MM.1S (cell line): ENCODE data around the gene GPR107.

Experiments used
- DNase-seq: peaks from one replicate; pipeline ENCODE4 v3.0.0-alpha.2; 2015
- H2AFZ ChIP-seq: fragments of 300-600 bp; sonication (generic); 2 replicates; pipeline ENCODE4 v1.6.0; 2016; ENCODE audit warnings: antibody characterized with exemption, low read length
- H3F3A ChIP-seq: fragments of 300-600 bp; sonication (generic); 2 replicates; pipeline ENCODE4 v1.6.1; 2016; ENCODE audit warnings: mild to moderate bottlenecking, antibody characterized with exemption, low read length, moderate library complexity, mixed read lengths; ENCODE audit not compliant: insufficient read depth
- H3K27ac ChIP-seq: fragments of 300-600 bp; sonication (generic); 2 replicates; pipeline ENCODE4 v1.5.1; 2016; ENCODE audit warnings: mild to moderate bottlenecking, low read length
- H3K27me3 ChIP-seq: fragments of 300-600 bp; sonication (generic); replicated peaks from 2 replicates; pipeline ENCODE4 v1.6.0; 2016; ENCODE audit warnings: low read length; ENCODE audit not compliant: insufficient read depth
- H3K36me3 ChIP-seq: fragments of 300-600 bp; sonication (generic); replicated peaks from 2 replicates; pipeline ENCODE4 v1.6.1; 2016; ENCODE audit warnings: mild to moderate bottlenecking, low read length, mixed read lengths; ENCODE audit not compliant: insufficient read depth
- H3K4me1 ChIP-seq: fragments of 300-600 bp; sonication (generic); 2 replicates; pipeline ENCODE4 v1.6.1; 2016; ENCODE audit warnings: low read length, mixed read lengths
- H3K4me2 ChIP-seq: fragments of 300-600 bp; sonication (generic); 2 replicates; pipeline ENCODE4 v1.6.0; 2016; ENCODE audit warnings: low read depth, low read length
- H3K4me3 ChIP-seq: fragments of 300-600 bp; sonication (generic); 2 replicates; pipeline ENCODE4 v1.5.1; 2016; ENCODE audit warnings: low read length, mixed read lengths
- H3K79me2 ChIP-seq: fragments of 300-600 bp; sonication (generic); 2 replicates; pipeline ENCODE4 v1.6.1; 2016; ENCODE audit warnings: mixed run types, low read length, mixed read lengths
- H3K9ac ChIP-seq: fragments of 300-600 bp; sonication (generic); 2 replicates; pipeline ENCODE4 v1.6.1; 2016; ENCODE audit warnings: low read length, mixed read lengths
- H3K9me2 ChIP-seq: fragments of 300-600 bp; sonication (generic); replicated peaks from 2 replicates; pipeline ENCODE4 v1.6.1; 2016; ENCODE audit warnings: mild to moderate bottlenecking, low read length, mixed read lengths; ENCODE audit not compliant: insufficient read depth
- H3K9me3 ChIP-seq: fragments of 300-600 bp; sonication (generic); replicated peaks from 2 replicates; pipeline ENCODE4 v1.6.1; 2016; ENCODE audit warnings: mild to moderate bottlenecking, low read length, mixed read lengths; ENCODE audit not compliant: insufficient read depth
- H4K20me1 ChIP-seq: fragments of 300-600 bp; sonication (generic); 2 replicates; pipeline ENCODE4 v1.6.1; 2016; ENCODE audit warnings: mild to moderate bottlenecking, low read length, moderate library complexity, mixed read lengths; ENCODE audit not compliant: insufficient read depth
- EZH2 ChIP-seq: fragments of 300-600 bp; sonication (generic); optimal IDR thresholded peaks from 2 replicates; pipeline ENCODE3; 2017; ENCODE audit warnings: low read depth, mild to moderate bottlenecking, antibody characterized with exemption, low read length, mixed read lengths
- EZH2phosphoT487 ChIP-seq: fragments of 300-600 bp; sonication (generic); IDR thresholded peaks from 2 replicates; pipeline ENCODE4 v1.6.1; 2018; ENCODE audit warnings: antibody characterized with exemption, low read length
- TF ChIP-seq, protein P1 (sequence below): fragments of 300-600 bp; sonication (generic); IDR thresholded peaks from 2 replicates; pipeline ENCODE4 v1.5.1; 2016; ENCODE audit warnings: antibody characterized with exemption, low read length, mixed read lengths

The GPR107 gene

GRCh38 chr9:130138171-130138653 is 84.5 kb downstream of the GPR107 start:
- Histone ChIP-seq H3K4me3 (no peak overlapping the region), H4K20me1 (no peaks in the 10 kb centered on the region), H3K9me3 (no peaks in the 10 kb centered on the region), H2AFZ (no peak overlapping the region), H3F3A (no peaks in the 10 kb centered on the region), H3K27me3 (peaks cover 18% of the 10 kb centered on the region), H3K36me3 (no peaks in the 10 kb centered on the region), H3K4me1 (no peaks in the 10 kb centered on the region), H3K79me2 (no peaks in the 10 kb centered on the region), H3K4me2 (no peak overlapping the region), H3K27ac (no peak overlapping the region), H3K9me2 (no peaks in the 10 kb centered on the region), H3K9ac (no peak overlapping the region)
- no peak for DNase-seq
- TF ChIP-seq, protein P1, sequence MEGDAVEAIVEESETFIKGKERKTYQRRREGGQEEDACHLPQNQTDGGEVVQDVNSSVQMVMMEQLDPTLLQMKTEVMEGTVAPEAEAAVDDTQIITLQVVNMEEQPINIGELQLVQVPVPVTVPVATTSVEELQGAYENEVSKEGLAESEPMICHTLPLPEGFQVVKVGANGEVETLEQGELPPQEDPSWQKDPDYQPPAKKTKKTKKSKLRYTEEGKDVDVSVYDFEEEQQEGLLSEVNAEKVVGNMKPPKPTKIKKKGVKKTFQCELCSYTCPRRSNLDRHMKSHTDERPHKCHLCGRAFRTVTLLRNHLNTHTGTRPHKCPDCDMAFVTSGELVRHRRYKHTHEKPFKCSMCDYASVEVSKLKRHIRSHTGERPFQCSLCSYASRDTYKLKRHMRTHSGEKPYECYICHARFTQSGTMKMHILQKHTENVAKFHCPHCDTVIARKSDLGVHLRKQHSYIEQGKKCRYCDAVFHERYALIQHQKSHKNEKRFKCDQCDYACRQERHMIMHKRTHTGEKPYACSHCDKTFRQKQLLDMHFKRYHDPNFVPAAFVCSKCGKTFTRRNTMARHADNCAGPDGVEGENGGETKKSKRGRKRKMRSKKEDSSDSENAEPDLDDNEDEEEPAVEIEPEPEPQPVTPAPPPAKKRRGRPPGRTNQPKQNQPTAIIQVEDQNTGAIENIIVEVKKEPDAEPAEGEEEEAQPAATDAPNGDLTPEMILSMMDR, result no peak
- TF ChIP-seq EZH2, result no peak
- TF ChIP-seq EZH2phosphoT487, result no peak

- no peak overlapping the region for H3K27ac ChIP-seq
- no peak overlapping the region for H3K9ac ChIP-seq
- TF ChIP-seq EZH2, result no peak
- TF ChIP-seq, protein P1, result no peak
- no peak for TF ChIP-seq EZH2phosphoT487
- no peaks in the 10 kb centered on the region for H3K79me2 ChIP-seq
- H3K4me2 ChIP-seq, result no peak overlapping the region
- no peaks in the 10 kb centered on the region for H3K9me3 ChIP-seq
- H3K27me3 ChIP-seq, result peaks cover 24% of the 10 kb centered on the region
- no peak overlapping the region for H3K4me3 ChIP-seq
- H3K36me3 ChIP-seq, result no peaks in the 10 kb centered on the region
- no peaks in the 10 kb centered on the region for H3F3A ChIP-seq
- H4K20me1 ChIP-seq, result no peaks in the 10 kb centered on the region
- H3K9me2 ChIP-seq, result no peaks in the 10 kb centered on the region
- no peaks in the 10 kb centered on the region for H3K4me1 ChIP-seq
- H2AFZ ChIP-seq, result no peak overlapping the region
- DNase-seq, result no peak
These were observed 85.1 kb downstream of the GPR107 start for GRCh38 chr9:130138791-130139190.

DNA sequence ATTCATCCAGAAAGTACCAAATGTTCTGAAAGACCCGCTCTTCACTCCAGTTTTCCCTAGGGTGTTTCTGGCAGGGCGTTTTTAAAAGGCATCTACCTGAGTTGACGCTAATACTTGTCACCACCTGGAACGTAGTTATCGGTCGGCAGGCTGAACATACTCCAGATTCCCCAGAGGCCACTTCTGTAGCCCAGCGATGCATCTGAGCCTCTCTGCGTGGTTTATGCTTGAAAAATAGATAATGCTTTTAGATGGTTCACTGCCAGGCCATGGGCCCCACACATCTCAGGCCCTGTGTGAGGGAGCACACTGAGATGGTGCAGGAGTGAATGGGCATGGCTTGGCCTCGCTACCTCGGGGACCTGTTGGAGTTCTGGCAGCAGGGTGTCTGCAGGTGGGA is 85.5 kb downstream of the GPR107 start:
- Histone ChIP-seq H3K36me3 (no peaks in the 10 kb centered on the region), H3K79me2 (no peaks in the 10 kb centered on the region), H3F3A (no peaks in the 10 kb centered on the region), H3K27me3 (peaks cover 29% of the 10 kb centered on the region), H3K9me3 (no peaks in the 10 kb centered on the region), H3K27ac (no peak overlapping the region), H3K4me2 (no peak overlapping the region), H3K9me2 (no peaks in the 10 kb centered on the region), H2AFZ (no peak overlapping the region), H3K4me3 (no peak overlapping the region), H3K9ac (no peak overlapping the region), H4K20me1 (no peaks in the 10 kb centered on the region), H3K4me1 (no peaks in the 10 kb centered on the region)
- DNase-seq, result no peak
- TF ChIP-seq EZH2phosphoT487, result no peak
- TF ChIP-seq, protein P1, result no peak
- no peak for TF ChIP-seq EZH2
